GM19463 (cell line): ENCODE results near the gene FKBP10.
A peak's percentile ranks its signal among the peaks of the same experiment; 100 is the strongest.
"Not testable (repeated sequence)": the region's sequence is repeated elsewhere in the genome, so short reads cannot be mapped to it uniquely, and the experiment has no call there.

ENCODE experiments used
- ATAC-seq: cut with Tn5 transposase; IDR thresholded peaks from one replicate; pipeline ENCODE4 v1.9.1; 2021; ENCODE audit warnings: mild to moderate bottlenecking, moderate library complexity; ENCODE audit not compliant: unreplicated experiment

FKBP10 gene

GRCh38 chr17:41837761-41838538 lies 25.1 kb downstream of the FKBP10 start, which contains the start of gene KLHL10:
TSS of gene KLHL10 (plus strand) at chr17:41837825. CDS start at chr17:41837933, 108 bp downstream.
- no peak for ATAC-seq

- not testable (repeated sequence) for ATAC-seq
Measured at GRCh38 chr17:41839448-41839847, 26.6 kb downstream of the FKBP10 start.

GRCh38 chr17:41840781-41841180 lies 28.0 kb downstream of the FKBP10 start:
- not testable (repeated sequence) for ATAC-seq

GRCh38 chr17:41844971-41845370 lies 32.2 kb downstream of the FKBP10 start:
- no peak for ATAC-seq

GRCh38 chr17:41848788-41849187 lies 36.0 kb downstream of the FKBP10 start:
- ATAC-seq = no peak

GRCh38 chr17:41849251-41849990 lies 36.6 kb downstream of the FKBP10 start:
- no peak for ATAC-seq

- ATAC-seq = not testable (repeated sequence)
Measured at GRCh38 chr17:41851382-41851781, 38.6 kb downstream of the FKBP10 start.

- ATAC-seq = no peak
Measured at GRCh38 chr17:41860254-41860931, 47.6 kb downstream of the FKBP10 start.

- ATAC-seq = no peak
Measured at GRCh38 chr17:41863074-41863848, 50.5 kb downstream of the FKBP10 start.

GRCh38 chr17:41864498-41864835 lies 51.7 kb downstream of the FKBP10 start:
- peak; percentile 30 for ATAC-seq

GRCh38 chr17:41864836-41865595 lies 52.2 kb downstream of the FKBP10 start, which contains the start of gene KLHL11:
TSS of gene KLHL11 (minus strand) at chr17:41865423. CDS start at chr17:41865370, 53 bp downstream.
- peak; percentile 88 for ATAC-seq

- ATAC-seq = no peak
Measured at GRCh38 chr17:41865596-41865893, 52.7 kb downstream of the FKBP10 start.

- ATAC-seq = no peak
Measured at GRCh38 chr17:41868568-41868967, 55.8 kb downstream of the FKBP10 start.

- no peak for ATAC-seq
Measured at GRCh38 chr17:41869426-41869825, 56.6 kb downstream of the FKBP10 start.

- ATAC-seq = no peak
Measured at GRCh38 chr17:41870097-41870496, 57.3 kb downstream of the FKBP10 start.

- no peak for ATAC-seq
Measured at GRCh38 chr17:41870627-41871026, 57.8 kb downstream of the FKBP10 start.

- no peak for ATAC-seq
Measured at GRCh38 chr17:41871789-41872188, 59.0 kb downstream of the FKBP10 start.
